ENCODE data around the gene TBC1D25.

Gene TBC1D25

DNA sequence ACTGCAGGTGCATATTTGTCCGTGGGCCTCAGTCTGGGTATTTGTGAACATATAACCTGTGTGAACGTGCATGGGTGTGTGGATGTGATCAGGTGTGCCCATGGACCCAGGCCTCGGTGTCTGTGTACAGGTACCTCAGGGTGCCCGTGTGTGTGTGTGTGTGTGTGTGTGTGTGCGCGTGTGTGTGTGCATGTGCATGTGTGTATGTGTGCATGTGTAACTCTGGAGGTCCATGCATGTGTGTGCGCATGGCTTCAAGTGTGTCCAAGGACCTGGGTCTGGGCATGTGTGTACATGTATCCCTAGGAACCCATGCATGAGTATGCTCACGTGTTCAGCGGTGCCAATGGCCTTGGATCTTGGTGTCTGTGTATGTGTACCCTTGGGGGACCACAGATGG, 47.7 kb upstream of the TBC1D25 start:
- Histone ChIP-seq H3K27ac (ENCODE audit: low read depth, low read length) (no peak overlapping the region), H3K27me3 (ENCODE audit: low read length) (no peaks in the 10 kb centered on the region), H3K4me2 (ENCODE audit: low read depth, low read length, poor library complexity, severe bottlenecking) (no peak overlapping the region), H3F3A (ENCODE audit: insufficient read depth) (no peaks in the 10 kb centered on the region), H3K36me3 (ENCODE audit: low read length) (no peaks in the 10 kb centered on the region), H2AFZ (ENCODE audit: low read depth, low read length, severe bottlenecking) (no peak overlapping the region), H3K4me3 (ENCODE audit: insufficient read depth, low read length, poor library complexity, severe bottlenecking) (no peak overlapping the region), H3K9me3 (ENCODE audit: insufficient read depth, low read length) (no peaks in the 10 kb centered on the region), H3K9ac (ENCODE audit: low read length) (no peak overlapping the region), H3K79me2 (ENCODE audit: insufficient read depth, low read length) (no peaks in the 10 kb centered on the region), H4K20me1 (ENCODE audit: low read depth, low read length) (no peaks in the 10 kb centered on the region), H3K9me2 (replicated peaks; ENCODE audit: insufficient read depth, low read length) (no peaks in the 10 kb centered on the region)
- TF ChIP-seq, protein P1, sequence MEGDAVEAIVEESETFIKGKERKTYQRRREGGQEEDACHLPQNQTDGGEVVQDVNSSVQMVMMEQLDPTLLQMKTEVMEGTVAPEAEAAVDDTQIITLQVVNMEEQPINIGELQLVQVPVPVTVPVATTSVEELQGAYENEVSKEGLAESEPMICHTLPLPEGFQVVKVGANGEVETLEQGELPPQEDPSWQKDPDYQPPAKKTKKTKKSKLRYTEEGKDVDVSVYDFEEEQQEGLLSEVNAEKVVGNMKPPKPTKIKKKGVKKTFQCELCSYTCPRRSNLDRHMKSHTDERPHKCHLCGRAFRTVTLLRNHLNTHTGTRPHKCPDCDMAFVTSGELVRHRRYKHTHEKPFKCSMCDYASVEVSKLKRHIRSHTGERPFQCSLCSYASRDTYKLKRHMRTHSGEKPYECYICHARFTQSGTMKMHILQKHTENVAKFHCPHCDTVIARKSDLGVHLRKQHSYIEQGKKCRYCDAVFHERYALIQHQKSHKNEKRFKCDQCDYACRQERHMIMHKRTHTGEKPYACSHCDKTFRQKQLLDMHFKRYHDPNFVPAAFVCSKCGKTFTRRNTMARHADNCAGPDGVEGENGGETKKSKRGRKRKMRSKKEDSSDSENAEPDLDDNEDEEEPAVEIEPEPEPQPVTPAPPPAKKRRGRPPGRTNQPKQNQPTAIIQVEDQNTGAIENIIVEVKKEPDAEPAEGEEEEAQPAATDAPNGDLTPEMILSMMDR (IDR thresholded peaks at IDR 0.05; ENCODE audit: insufficient read depth, low read length, poor library complexity, severe bottlenecking) = no peak
- no peak for TF ChIP-seq EZH2phosphoT487 (conservative IDR thresholded peaks at IDR 0.05; ENCODE audit: low read length)

DNA sequence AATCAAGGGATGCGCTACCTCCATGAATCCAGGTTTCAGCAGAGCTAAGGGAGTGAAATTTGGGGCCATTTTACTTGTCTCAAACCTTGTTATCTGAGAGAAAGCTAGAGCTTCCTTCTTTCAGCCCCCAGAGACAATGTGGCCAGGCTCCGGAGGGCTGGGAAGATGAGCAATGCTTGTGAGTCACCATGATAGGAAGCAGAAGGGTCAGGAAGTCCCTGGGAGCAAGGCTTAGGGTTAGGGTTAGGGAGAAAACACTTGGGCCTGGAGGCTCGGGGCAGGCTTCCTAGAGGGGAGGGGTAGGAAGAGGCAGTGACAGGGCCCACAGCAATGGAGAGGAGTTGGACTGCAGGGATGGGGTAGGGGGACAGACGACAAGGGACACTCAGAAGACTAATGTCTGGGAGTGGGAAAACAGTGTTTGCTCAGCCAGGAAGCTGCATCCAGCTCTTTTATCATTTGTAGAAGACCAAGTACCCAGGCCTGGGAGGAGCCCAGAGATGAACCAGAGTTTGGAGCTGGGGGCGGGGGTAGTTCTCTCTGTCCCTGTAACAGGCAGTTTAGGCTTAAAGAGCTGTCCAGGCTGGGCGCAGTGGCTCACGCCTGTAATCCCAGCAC, 47.1 kb upstream of the TBC1D25 start:
- no peak overlapping the region for H3K4me2 ChIP-seq (ENCODE audit: low read depth, low read length, poor library complexity, severe bottlenecking)

DNA sequence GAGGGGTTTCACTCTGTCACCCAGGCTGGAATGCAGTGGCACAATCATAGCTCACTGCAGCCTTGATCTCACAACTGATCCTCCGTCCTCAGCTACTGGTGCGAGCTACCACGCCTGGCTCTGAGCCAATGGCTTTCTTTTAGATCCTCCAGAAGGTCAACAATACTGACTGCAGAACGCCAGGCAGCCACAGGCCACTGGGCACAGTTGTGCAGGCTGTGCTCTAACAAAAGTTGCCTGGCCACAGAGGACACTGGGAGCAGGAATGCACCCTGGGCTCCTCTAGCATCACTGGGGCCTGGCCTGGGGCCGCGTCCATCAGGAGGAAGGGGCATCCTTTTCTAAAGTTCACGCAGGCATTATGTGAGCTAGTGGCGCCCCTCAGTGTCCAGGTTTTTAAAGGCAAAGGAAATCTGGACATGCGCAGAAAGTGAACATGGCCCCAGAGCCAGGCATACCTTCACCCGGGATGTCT, 45.6 kb upstream of the TBC1D25 start:
- Histone ChIP-seq H3K4me3 (ENCODE audit: insufficient read depth, low read length, poor library complexity, severe bottlenecking) (no peak overlapping the region), H3K27me3 (ENCODE audit: low read length) (no peaks in the 10 kb centered on the region), H3K9me2 (replicated peaks; ENCODE audit: insufficient read depth, low read length) (no peaks in the 10 kb centered on the region), H3K79me2 (ENCODE audit: insufficient read depth, low read length) (no peaks in the 10 kb centered on the region), H4K20me1 (ENCODE audit: low read depth, low read length) (no peaks in the 10 kb centered on the region), H3K36me3 (ENCODE audit: low read length) (no peaks in the 10 kb centered on the region), H3K9me3 (ENCODE audit: insufficient read depth, low read length) (no peaks in the 10 kb centered on the region), H3K4me2 (ENCODE audit: low read depth, low read length, poor library complexity, severe bottlenecking) (no peak overlapping the region), H3K27ac (ENCODE audit: low read depth, low read length) (no peak overlapping the region), H3F3A (ENCODE audit: insufficient read depth) (no peaks in the 10 kb centered on the region), H3K9ac (ENCODE audit: low read length) (no peak overlapping the region), H2AFZ (ENCODE audit: low read depth, low read length, severe bottlenecking) (no peak overlapping the region)
- TF ChIP-seq EZH2phosphoT487 (conservative IDR thresholded peaks at IDR 0.05; ENCODE audit: low read length) = no peak
- TF ChIP-seq, protein P1 (IDR thresholded peaks at IDR 0.05; ENCODE audit: insufficient read depth, low read length, poor library complexity, severe bottlenecking) = peak; percentile 11

More for the DNA sequence above, 47.1 kb upstream of the TBC1D25 start:
- Histone ChIP-seq H3K9me3 (ENCODE audit: insufficient read depth, low read length) (no peaks in the 10 kb centered on the region), H3K27ac (ENCODE audit: low read depth, low read length) (no peak overlapping the region), H3K27me3 (ENCODE audit: low read length) (no peaks in the 10 kb centered on the region), H3K36me3 (ENCODE audit: low read length) (no peaks in the 10 kb centered on the region), H4K20me1 (ENCODE audit: low read depth, low read length) (no peaks in the 10 kb centered on the region), H3K79me2 (ENCODE audit: insufficient read depth, low read length) (no peaks in the 10 kb centered on the region), H3F3A (ENCODE audit: insufficient read depth) (no peaks in the 10 kb centered on the region), H3K4me3 (ENCODE audit: insufficient read depth, low read length, poor library complexity, severe bottlenecking) (no peak overlapping the region), H2AFZ (ENCODE audit: low read depth, low read length, severe bottlenecking) (no peak overlapping the region), H3K9me2 (replicated peaks; ENCODE audit: insufficient read depth, low read length) (no peaks in the 10 kb centered on the region), H3K9ac (ENCODE audit: low read length) (no peak overlapping the region)
- TF ChIP-seq, protein P1 (IDR thresholded peaks at IDR 0.05; ENCODE audit: insufficient read depth, low read length, poor library complexity, severe bottlenecking) = no peak
- no peak for TF ChIP-seq EZH2phosphoT487 (conservative IDR thresholded peaks at IDR 0.05; ENCODE audit: low read length)

Measured in SU-DHL-6 (cell line).